H1 (cell line): Measurements from ENCODE around the gene AAMP. TPM values are rescaled to one million over a fixed set of nuclear protein-coding genes. Genes with fewer than 3 reads are reported as not detected.

Experiments used
- CTCF ChIA-PET: fragments of 300-600 bp; sonication (Branson Sonifier 250); formaldehyde crosslinking; loops from one replicate; lab custom pipeline; 2021; ENCODE audit not compliant: partially characterized antibody; lab: Charles Lee
- POLR2A ChIA-PET: fragments of 300-600 bp; sonication (Branson Sonifier 250); formaldehyde crosslinking; loops from one replicate; lab custom pipeline; 2021; ENCODE audit warnings: inconsistent platforms; ENCODE audit not compliant: partially characterized antibody; lab: Charles Lee
- DNase-seq, 2 experiments: peaks; one replicate each; pipeline versions ENCODE4 v3.0.0 to v3.0.0-alpha.2; 2010 to 2022; ENCODE audit warnings: low spot score in 2 of 2, low read depth in 1 of 2, mixed read lengths in 1 of 2
- FAIRE-seq: peaks from 2 replicates; lab custom pipeline; 2011; peaks lifted over from hg19 to GRCh38; lab: Jason Lieb, UNC
- H2AFZ ChIP-seq: 2 replicates; pipeline ENCODE4 v1.8.1; 2012; ENCODE audit warnings: low read length, inconsistent platforms
- H2AK5ac ChIP-seq: 2 replicates; pipeline ENCODE4 v1.6.1; 2013; ENCODE audit warnings: low read depth, low read length
- H2BK120ac ChIP-seq: replicated peaks from 2 replicates; pipeline ENCODE3; 2013; ENCODE audit warnings: low read depth, low read length, inconsistent platforms
- H2BK12ac ChIP-seq: 2 replicates; pipeline ENCODE4 v1.6.1; 2013; ENCODE audit warnings: low read depth, low read length
- H2BK15ac ChIP-seq: 2 replicates; pipeline ENCODE4 v1.6.1; 2013; ENCODE audit warnings: low read length
- H2BK20ac ChIP-seq: 2 replicates; pipeline ENCODE4 v1.6.1; 2013; ENCODE audit warnings: low read length
- H2BK5ac ChIP-seq: 2 replicates; pipeline ENCODE4 v1.6.1; 2013; ENCODE audit warnings: low read depth, low read length
- H3K14ac ChIP-seq: 2 replicates; pipeline ENCODE4 v1.6.1; 2013; ENCODE audit warnings: inconsistent platforms; ENCODE audit not compliant: insufficient read length
- H3K18ac ChIP-seq: 2 replicates; pipeline ENCODE4 v1.6.1; 2013; ENCODE audit warnings: low read length; ENCODE audit errors: extremely low read depth
- H3K23ac ChIP-seq: 2 replicates; pipeline ENCODE4 v1.6.1; 2013; ENCODE audit warnings: inconsistent platforms; ENCODE audit not compliant: insufficient read length
- H3K23me2 ChIP-seq: 2 replicates; pipeline ENCODE4 v1.6.1; 2013; ENCODE audit warnings: low read depth, low read length
- H3K27ac ChIP-seq: 2 replicates; pipeline ENCODE4 v1.6.1; 2011; ENCODE audit warnings: low read depth, low read length, inconsistent platforms
- H3K27me3 ChIP-seq, 4 experiments: replicated peaks in 1 of 4; 1 replicate in 1 of 4; 2 replicates in 3 of 4; pipeline versions ENCODE4 v1.6.1 to v1.8.1; 2011 to 2013; ENCODE audit warnings: low read length in 3 of 4, mild to moderate bottlenecking in 3 of 4, inconsistent platforms in 2 of 4, mixed read lengths in 2 of 4, moderate library complexity in 1 of 4; ENCODE audit not compliant: control insufficient read depth in 3 of 4, insufficient read depth in 3 of 4; ENCODE audit errors: extremely low read depth in 1 of 4
- H3K36me3 ChIP-seq, 4 experiments: 2 replicates each; pipeline versions ENCODE4 v1.6.1 to v1.8.1; 2011 to 2013; ENCODE audit warnings: mild to moderate bottlenecking in 4 of 4, low read length in 3 of 4, moderate library complexity in 2 of 4, control low read depth in 1 of 4, inconsistent platforms in 1 of 4; ENCODE audit not compliant: insufficient read depth in 4 of 4, control insufficient read depth in 2 of 4
- H3K4ac ChIP-seq: replicated peaks from 2 replicates; pipeline ENCODE3; 2013; ENCODE audit warnings: low read length, low read depth, mixed read lengths, inconsistent platforms; ENCODE audit not compliant: insufficient read length
- H3K4me1 ChIP-seq, 4 experiments: replicated peaks in 1 of 4; 1 replicate in 1 of 4; 2 replicates in 3 of 4; pipeline versions ENCODE4 v1.6.1 to v1.8.1; 2011 to 2013; ENCODE audit warnings: low read length in 3 of 4, inconsistent platforms in 2 of 4, mixed read lengths in 1 of 4; ENCODE audit not compliant: insufficient read depth in 4 of 4, control insufficient read depth in 3 of 4
- H3K4me2 ChIP-seq, 2 experiments: 2 replicates each; pipeline versions ENCODE4 v1.6.1 to v1.8.1; 2011 to 2013; ENCODE audit warnings: low read depth in 2 of 2, low read length in 2 of 2, control low read depth in 1 of 2, inconsistent platforms in 1 of 2, mild to moderate bottlenecking in 1 of 2; ENCODE audit not compliant: insufficient read depth in 1 of 2
- H3K4me3 ChIP-seq, 4 experiments: fragments of 200-600, 300-600 bp in 1 of 4; sonication (generic), shearing (Covaris generic), sonication (Bioruptor Twin) in 1 of 4; 2 replicates each; pipeline versions ENCODE4 v1.5.1 to v1.8.1; 2011 to 2016; ENCODE audit warnings: low read length in 4 of 4, low read depth in 3 of 4, control low read depth in 2 of 4, inconsistent platforms in 2 of 4, mild to moderate bottlenecking in 2 of 4, mixed read lengths in 1 of 4, moderate library complexity in 1 of 4; ENCODE audit not compliant: insufficient read depth in 2 of 4; ENCODE audit errors: extremely low read depth in 1 of 4
- H3K56ac ChIP-seq: replicated peaks from 2 replicates; pipeline ENCODE3; 2013; ENCODE audit warnings: low read depth, mild to moderate bottlenecking, mixed read lengths, low read length, inconsistent platforms; ENCODE audit not compliant: insufficient read length
- H3K79me1 ChIP-seq: 2 replicates; pipeline ENCODE4 v1.6.1; 2013; ENCODE audit warnings: low read depth, low read length, control low read depth
- H3K79me2 ChIP-seq, 2 experiments: 2 replicates each; pipeline versions ENCODE4 v1.6.1 to v1.8.1; 2012 to 2013; ENCODE audit warnings: low read length in 2 of 2, mild to moderate bottlenecking in 2 of 2, inconsistent platforms in 1 of 2; ENCODE audit not compliant: insufficient read depth in 2 of 2, control insufficient read depth in 1 of 2
- H3K9ac ChIP-seq, 4 experiments: replicated peaks in 1 of 4; 1 replicate in 1 of 4; 2 replicates in 3 of 4; pipeline versions ENCODE4 v1.6.1 to v1.8.1; 2011 to 2013; ENCODE audit warnings: low read depth in 3 of 4, low read length in 3 of 4, control low read depth in 2 of 4, mild to moderate bottlenecking in 2 of 4, moderate library complexity in 2 of 4, inconsistent platforms in 1 of 4; ENCODE audit errors: extremely low read depth in 1 of 4
- H3K9me3 ChIP-seq, 2 experiments: 2 replicates each; pipeline versions ENCODE4 v1.6.1 to v1.8.1; 2012 to 2013; ENCODE audit warnings: mild to moderate bottlenecking in 2 of 2, moderate library complexity in 2 of 2, control low read depth in 1 of 2, inconsistent platforms in 1 of 2, low read depth in 1 of 2, low read length in 1 of 2, mixed read lengths in 1 of 2; ENCODE audit not compliant: insufficient read depth in 2 of 2
- H4K20me1 ChIP-seq, 2 experiments: replicated peaks in 1 of 2; 2 replicates each; pipeline versions ENCODE3 to v1.8.1; 2011 to 2013; ENCODE audit warnings: inconsistent platforms in 2 of 2, low read length in 2 of 2, mild to moderate bottlenecking in 1 of 2; ENCODE audit not compliant: insufficient read depth in 2 of 2, control insufficient read depth in 1 of 2
- H4K5ac ChIP-seq: 2 replicates; pipeline ENCODE4 v1.6.1; 2013; ENCODE audit warnings: low read length, low read depth, mixed read lengths, inconsistent platforms; ENCODE audit not compliant: insufficient read length
- H4K8ac ChIP-seq: 2 replicates; pipeline ENCODE4 v1.8.0; 2013; ENCODE audit warnings: mild to moderate bottlenecking, moderate library complexity, low read length, inconsistent platforms; ENCODE audit not compliant: insufficient read depth; ENCODE audit errors: extremely low read depth
- H4K91ac ChIP-seq: replicated peaks from 2 replicates; pipeline ENCODE3; 2013; ENCODE audit warnings: low read length, mixed read lengths, inconsistent platforms; ENCODE audit not compliant: insufficient read length
- ASH2L ChIP-seq: fragments of 200-600, 300-600 bp; sonication (generic); IDR thresholded peaks from one replicate; pipeline ENCODE4 v1.7.1; 2017; ENCODE audit warnings: low read length
- CBX8 ChIP-seq: fragments of 300-800, 300-1000 bp; sonication (generic); IDR thresholded peaks from 2 replicates; pipeline ENCODE4 v1.7.1; 2016; ENCODE audit warnings: low read depth, low read length, borderline replicate concordance
- EZH2 ChIP-seq: fragments of 200-600 bp; sonication (generic); IDR thresholded peaks from 2 replicates; pipeline ENCODE4 v1.7.1; 2012; ENCODE audit warnings: low read depth, mild to moderate bottlenecking, moderate library complexity, low read length, inconsistent platforms; ENCODE audit not compliant: severe bottlenecking
- HDAC2 ChIP-seq, 2 experiments: fragments of 300-600 bp in 1 of 2; sonication (generic) in 1 of 2; IDR thresholded peaks; 2 replicates each; pipeline ENCODE4 v1.6.1; 2011 to 2012; ENCODE audit warnings: low read depth in 2 of 2, low read length in 2 of 2, mild to moderate bottlenecking in 2 of 2, moderate library complexity in 2 of 2, borderline replicate concordance in 1 of 2, inconsistent platforms in 1 of 2
- KDM1A ChIP-seq: fragments of 200-600, 300-600 bp; sonication (generic); IDR thresholded peaks from 2 replicates; pipeline ENCODE4 v1.7.1; 2016; ENCODE audit warnings: mild to moderate bottlenecking, low read length, borderline replicate concordance
- SIN3A ChIP-seq, 2 experiments: IDR thresholded peaks in 1 of 2; conservative IDR thresholded peaks in 1 of 2; 2 replicates each; pipeline ENCODE4 v1.6.1; 2011 to 2012; ENCODE audit warnings: low read length in 2 of 2, improper control_type of control experiment in 1 of 2, low read depth in 1 of 2, mild to moderate bottlenecking in 1 of 2
- WGBS, 2 experiments: shearing (Covaris generic) in 1 of 2; methylation state at CpG; one replicate each; pipeline versions ENCODE4 v1.1.6 to v1.1.7; 2013 to 2015; ENCODE audit warnings: low lambda C conversion rate in 2 of 2, mixed read lengths in 2 of 2, inconsistent platforms in 1 of 2, low coverage in 1 of 2, missing lambda C conversion rate in 1 of 2; ENCODE audit not compliant: insufficient replicate concordance in 2 of 2, insufficient coverage in 1 of 2, insufficient read length in 1 of 2; ENCODE audit errors: extremely low coverage in 1 of 2, missing lambda C conversion rate in 1 of 2; 5-methylcytosine and 5-hydroxymethylcytosine counted together
- polyA plus RNA-seq, 7 experiments: library from polyadenylated mRNA; depleted of rRNA in 3 of 7; stranded (reverse) in 5 of 7; unstranded in 2 of 7; fragments of >200 nt in 5 of 7; fragments of 200-250 nt in 2 of 7; gene quantifications; 1 replicate in 5 of 7; 2 replicates in 1 of 7; 4 replicates in 1 of 7; pipeline versions ENCODE4 v1.2.1 to v1.2.3, GENCODE V29; 2011 to 2013; ENCODE audit warnings: missing spikeins in 2 of 7, mixed read lengths in 2 of 7
- total RNA-seq: library from RNA; stranded (reverse); fragmentation: NEBNext Ultra II Directional; extraction: Animal tissue kit (Norgen Biotek cat#: 25700); gene quantifications from 2 replicates; pipeline ENCODE4 v1.2.1, GENCODE V29; 2021
- TF ChIP-seq, protein P1 (sequence below): IDR thresholded peaks from 2 replicates; pipeline ENCODE4 v1.6.1; 2012; ENCODE audit warnings: inconsistent platforms

The AAMP gene
- total and polyA plus RNA-seq, 2 of the 8 experiments (the other 6 are each of a cell fraction or from before 2014, with no cell fraction given): 119 to 125 TPM

DNA sequence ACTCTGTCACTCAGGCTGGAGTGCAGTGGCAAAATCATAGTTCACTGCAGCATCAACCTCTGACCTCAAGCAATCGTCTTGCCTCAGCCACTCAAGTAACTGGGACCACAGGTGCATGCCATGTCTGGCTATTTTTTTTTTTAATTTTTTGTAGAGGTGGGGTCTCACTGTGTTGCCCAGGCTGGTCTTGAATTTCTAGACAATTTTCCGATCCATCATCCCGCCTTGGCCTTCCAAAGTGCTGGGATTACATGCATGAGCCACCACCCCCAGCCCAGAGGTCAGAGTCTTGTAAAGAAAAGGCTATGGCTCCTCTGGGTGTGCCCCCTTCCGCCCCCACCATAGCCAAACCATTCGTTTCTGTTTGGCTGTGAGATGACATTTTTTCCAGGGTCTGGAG, 35.4 kb upstream of the AAMP start:
- H3K9me3 ChIP-seq: no peaks in the 10 kb centered on the region
- 91% methylated on average over 5 of the region's 5 CpGs; no CpG with 5 or more reads in 1 of the 2 experiments for WGBS, 2 experiments
- H2BK12ac ChIP-seq: no peak overlapping the region
- ChIA-PET CTCF (interaction anchor here (0.9 to 7.6 kb wide), 4 partner anchors 19 to 89 kb away, joined by 3 to 96 read pairs (median 4); no protein-coding TSS in a partner anchor), POLR2A (no interaction called here)
- H4K8ac ChIP-seq: no peak overlapping the region
- H2AK5ac ChIP-seq: no peak overlapping the region
- H2BK20ac ChIP-seq: no peak overlapping the region
- H4K91ac ChIP-seq: no peak overlapping the region
- no peaks in the 10 kb centered on the region for H3K79me1 ChIP-seq
- H2BK5ac ChIP-seq: no peak overlapping the region
- H3K4me2 ChIP-seq: no peak overlapping the region
- DNase-seq (no peak), FAIRE-seq (no peak)
- no peak overlapping the region for H3K9ac ChIP-seq
- no peak overlapping the region for H3K4ac ChIP-seq
- no peaks in the 10 kb centered on the region for H3K23me2 ChIP-seq
- H3K79me2 ChIP-seq: no peaks in the 10 kb centered on the region
- H3K18ac ChIP-seq: no peak overlapping the region
- H3K56ac ChIP-seq: no peak overlapping the region
- H2AFZ ChIP-seq: no peak overlapping the region
- H2BK15ac ChIP-seq: no peak overlapping the region
- TF ChIP-seq KDM1A (no peak), ASH2L (no peak), HDAC2 (IDR thresholded peaks at IDR 0.05; ENCODE audit: borderline replicate concordance in 1 of 2, low read depth in 2 of 2, low read length in 2 of 2) (no peak), EZH2 (no peak), CBX8 (no peak), SIN3A (conservative IDR thresholded peaks at IDR 0.05 in 1 of 2, IDR thresholded peaks at IDR 0.05 in 1 of 2; ENCODE audit: low read depth in 1 of 2, low read length in 2 of 2) (no peak)
- TF ChIP-seq, protein P1, sequence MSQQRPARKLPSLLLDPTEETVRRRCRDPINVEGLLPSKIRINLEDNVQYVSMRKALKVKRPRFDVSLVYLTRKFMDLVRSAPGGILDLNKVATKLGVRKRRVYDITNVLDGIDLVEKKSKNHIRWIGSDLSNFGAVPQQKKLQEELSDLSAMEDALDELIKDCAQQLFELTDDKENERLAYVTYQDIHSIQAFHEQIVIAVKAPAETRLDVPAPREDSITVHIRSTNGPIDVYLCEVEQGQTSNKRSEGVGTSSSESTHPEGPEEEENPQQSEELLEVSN: no peak
- H4K5ac ChIP-seq: no peak overlapping the region
- no peak overlapping the region for H3K14ac ChIP-seq
- H3K36me3 ChIP-seq: no peaks in the 10 kb centered on the region
- no peak overlapping the region for H3K27ac ChIP-seq
- no peaks in the 10 kb centered on the region for H3K27me3 ChIP-seq
- no peak overlapping the region for H3K4me3 ChIP-seq
- no peaks in the 10 kb centered on the region for H4K20me1 ChIP-seq
- H3K4me1 ChIP-seq: no peaks in the 10 kb centered on the region
- no peak overlapping the region for H3K23ac ChIP-seq
- H2BK120ac ChIP-seq: no peak overlapping the region
